NB4 (cell line): ENCODE results near the gene PGM1.

ENCODE experiments used
- POLR2A ChIP-seq: IDR thresholded peaks from 2 replicates; pipeline ENCODE4 v1.6.1; 2011; ENCODE audit warnings: mild to moderate bottlenecking; ENCODE audit not compliant: insufficient read length; ENCODE audit errors: extremely low read depth
- TF ChIP-seq, protein P1 (sequence below): IDR thresholded peaks from one replicate; pipeline ENCODE4 v1.5.1; 2012; ENCODE audit warnings: low read depth, low read length

DNA sequence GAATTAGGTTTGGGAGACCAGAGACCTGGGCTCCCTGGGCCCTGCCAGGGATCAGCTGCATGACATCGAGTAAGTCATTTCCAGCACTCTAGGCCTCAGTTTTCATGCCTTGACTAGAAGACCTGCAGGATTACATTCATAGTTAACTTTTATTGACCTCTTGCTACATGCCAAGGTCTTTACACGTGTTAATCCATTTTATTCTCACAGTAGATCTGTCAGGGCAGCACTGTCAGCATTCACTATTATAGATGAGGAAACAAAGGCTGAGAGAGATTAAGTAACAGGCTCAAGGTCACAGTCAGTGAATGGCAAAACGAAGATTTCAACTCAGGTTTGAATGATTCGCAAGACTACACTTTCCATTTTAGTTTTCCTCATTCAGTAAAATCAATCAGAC lies 37.0 kb downstream of the PGM1 start:
- TF ChIP-seq, protein P1, sequence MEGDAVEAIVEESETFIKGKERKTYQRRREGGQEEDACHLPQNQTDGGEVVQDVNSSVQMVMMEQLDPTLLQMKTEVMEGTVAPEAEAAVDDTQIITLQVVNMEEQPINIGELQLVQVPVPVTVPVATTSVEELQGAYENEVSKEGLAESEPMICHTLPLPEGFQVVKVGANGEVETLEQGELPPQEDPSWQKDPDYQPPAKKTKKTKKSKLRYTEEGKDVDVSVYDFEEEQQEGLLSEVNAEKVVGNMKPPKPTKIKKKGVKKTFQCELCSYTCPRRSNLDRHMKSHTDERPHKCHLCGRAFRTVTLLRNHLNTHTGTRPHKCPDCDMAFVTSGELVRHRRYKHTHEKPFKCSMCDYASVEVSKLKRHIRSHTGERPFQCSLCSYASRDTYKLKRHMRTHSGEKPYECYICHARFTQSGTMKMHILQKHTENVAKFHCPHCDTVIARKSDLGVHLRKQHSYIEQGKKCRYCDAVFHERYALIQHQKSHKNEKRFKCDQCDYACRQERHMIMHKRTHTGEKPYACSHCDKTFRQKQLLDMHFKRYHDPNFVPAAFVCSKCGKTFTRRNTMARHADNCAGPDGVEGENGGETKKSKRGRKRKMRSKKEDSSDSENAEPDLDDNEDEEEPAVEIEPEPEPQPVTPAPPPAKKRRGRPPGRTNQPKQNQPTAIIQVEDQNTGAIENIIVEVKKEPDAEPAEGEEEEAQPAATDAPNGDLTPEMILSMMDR = no peak
- TF ChIP-seq POLR2A = no peak
